GM21619 (cell line): ENCODE measurements around the gene RPUSD3.
"Not testable (repeated sequence)": the region's sequence is repeated elsewhere in the genome, so short reads cannot be mapped to it uniquely, and the experiment has no call there.

ENCODE experiments used
- ATAC-seq: cut with Tn5 transposase; IDR thresholded peaks from one replicate; pipeline ENCODE4 v1.9.1; 2021; ENCODE audit not compliant: unreplicated experiment

Gene RPUSD3

DNA sequence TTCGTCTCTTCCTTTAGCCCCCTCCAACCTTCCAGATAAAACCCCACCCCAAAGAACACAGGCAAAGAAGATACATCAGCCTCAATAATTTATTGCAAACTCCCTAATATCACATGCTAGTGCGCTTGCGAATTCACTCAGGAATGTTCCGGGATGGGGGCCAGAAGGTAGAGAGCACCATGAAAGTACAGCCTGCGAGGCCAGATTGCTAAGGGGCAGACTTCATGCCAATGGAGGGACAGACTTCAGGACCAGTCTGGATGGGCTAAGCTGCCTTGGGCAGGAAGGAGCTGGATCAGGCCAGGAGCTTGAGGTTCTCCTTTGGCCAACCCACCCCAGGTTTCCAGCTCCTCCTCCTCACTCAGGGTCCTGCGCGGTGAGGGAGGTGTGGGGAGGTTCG lies 22.8 kb upstream of the RPUSD3 start:
- ATAC-seq, result no peak

DNA sequence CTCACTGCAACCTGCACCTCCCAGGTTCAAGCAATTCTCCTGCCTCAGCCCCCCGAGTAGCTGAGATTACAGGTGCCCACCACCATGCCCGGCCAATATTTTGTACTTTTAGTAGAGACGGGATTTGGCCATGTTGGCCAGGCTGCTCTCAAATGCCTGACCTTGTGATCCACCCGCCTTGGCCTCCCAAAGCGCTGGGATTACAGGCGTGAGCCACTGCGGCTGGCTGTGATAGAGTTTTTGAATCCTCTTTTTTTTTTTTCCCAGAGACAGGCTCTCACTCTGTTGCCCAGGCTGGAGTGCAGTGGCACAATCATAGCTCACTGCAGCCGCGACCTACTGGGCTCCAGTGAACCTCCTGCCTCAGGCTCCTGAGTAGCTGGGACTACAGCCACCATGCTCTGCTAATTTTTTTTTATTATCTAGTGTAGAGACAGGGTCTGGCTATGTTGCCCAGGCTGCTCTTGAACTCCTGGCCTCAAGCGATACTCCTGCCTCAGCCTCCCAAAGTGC lies 21.4 kb upstream of the RPUSD3 start:
- ATAC-seq, result not testable (repeated sequence)

DNA sequence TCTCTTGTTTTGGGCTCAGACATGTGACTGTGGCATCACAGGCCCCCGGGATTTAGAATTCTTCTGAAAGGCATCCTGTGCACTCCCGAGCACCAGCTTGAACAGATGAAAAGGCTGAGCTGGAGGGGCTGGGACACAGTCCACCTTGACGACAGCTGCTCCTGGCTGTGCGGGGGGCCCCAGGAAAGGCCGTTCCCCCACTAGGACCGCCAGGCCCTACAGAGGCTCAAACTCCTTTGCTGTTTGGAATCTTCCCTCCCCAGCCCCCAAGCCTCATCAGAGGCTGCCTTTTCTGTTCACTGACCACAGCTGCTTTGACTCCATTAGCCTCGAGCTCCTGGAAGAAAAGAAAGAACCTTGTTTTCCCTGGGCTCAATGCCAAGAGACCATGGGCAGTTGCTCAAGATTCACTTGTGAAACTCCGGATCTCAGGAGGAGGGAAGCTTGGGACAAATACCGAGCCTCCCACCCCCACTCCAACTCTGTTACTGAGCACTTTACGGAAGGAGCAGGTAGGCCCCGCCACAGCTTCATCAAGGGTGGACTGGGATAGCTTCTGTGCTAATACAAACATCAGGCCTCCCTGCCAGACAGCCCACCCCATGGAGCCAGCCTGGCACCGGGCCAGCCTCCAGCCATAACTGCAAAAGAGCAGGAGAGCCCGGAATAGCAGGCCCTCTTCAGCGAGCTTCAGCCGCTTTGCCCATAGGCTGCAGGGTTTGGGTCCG lies 20.6 kb upstream of the RPUSD3 start:
- no peak for ATAC-seq

DNA sequence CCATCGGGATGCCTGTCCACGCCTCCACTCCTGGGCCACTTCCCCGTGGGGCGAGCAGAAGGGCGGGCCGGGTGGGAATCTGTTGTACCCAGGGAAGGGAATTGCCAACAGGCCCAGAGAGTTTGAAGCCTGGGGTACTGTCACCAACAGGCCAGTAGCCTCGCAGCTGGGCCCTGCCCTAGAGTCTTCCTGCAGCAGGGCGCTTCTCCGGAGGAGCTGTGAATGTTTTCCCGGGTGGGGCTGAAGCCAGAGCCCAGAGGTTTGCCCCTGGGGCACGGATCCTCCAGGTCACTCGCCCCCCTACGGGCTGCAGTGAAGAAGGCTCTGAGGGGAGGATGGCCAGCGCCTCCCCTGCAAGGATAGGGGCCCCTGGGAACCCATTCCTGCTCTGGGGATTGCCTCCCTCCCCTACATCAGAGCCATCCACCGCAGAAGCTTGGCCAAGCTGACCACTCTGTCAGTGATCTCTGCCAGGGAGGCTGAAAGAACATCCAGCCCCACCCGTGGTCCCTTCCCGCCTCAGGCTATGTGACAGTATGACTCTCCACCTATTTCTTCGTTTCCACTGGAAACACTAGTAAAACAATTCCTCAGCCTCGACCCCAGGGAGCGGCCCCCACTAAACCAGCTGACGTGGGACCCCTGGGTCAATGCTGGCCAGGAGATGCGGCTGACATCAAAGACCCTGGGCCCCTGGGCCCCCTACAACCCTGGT lies 19.4 kb upstream of the RPUSD3 start:
- no peak for ATAC-seq

DNA sequence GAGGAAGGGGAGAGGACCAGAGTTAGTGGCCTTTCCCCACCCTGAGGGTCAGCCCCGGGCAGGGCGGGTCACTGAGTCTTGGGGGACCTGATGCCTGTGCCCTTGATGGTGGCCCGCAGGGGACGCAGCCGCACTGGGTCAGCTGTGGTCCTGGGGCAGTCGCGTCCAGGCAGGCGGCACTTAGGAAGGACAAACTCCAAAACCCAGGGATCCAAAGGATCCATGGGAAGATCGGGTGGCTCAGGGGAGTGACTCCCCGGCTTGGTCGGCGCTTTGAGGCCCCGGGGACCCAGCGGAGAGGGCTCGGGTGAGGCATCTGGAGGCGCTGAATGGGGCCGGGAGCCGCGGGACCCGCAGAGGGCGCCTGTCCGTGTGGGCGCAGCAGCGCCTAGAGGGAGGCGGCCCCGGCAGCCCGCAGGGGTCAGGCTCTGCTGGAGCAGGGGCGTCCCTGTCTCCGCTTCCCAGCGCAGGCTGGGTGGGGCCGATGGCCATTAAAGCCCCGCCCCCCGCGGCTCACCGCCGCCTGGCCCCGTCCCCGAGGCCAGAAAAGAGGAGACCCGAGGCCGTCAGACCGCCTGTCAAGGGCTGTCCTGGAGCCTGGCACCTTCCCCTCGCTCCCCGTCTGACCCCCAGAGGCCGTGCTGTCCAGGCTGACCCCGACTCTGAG lies 18.7 kb upstream of the RPUSD3 start:
- no peak for ATAC-seq

DNA sequence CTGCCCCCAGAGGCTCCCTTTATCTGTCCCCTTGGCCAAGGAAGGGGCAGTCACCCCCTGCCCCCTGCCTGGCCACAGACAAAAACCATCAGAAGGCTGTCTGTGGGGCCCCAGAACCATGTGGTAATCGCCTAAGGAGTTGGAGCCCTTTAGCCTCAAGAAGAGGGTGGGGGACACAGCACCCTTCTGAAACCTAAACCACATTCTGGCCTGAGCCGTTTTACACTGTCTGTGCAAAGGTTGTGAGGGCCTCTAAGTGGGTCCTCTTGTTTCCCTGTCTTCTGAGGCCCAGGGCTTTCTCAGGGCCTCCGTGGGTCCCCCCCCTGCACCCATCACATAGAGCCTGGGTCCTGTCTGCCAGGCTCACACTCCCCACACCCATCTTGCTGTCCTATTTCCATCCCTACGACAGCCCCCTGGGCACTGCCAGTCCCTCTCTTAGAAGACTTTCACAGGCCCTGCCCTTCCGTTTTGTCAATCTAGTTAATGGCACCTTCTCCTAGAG lies 17.9 kb upstream of the RPUSD3 start:
- ATAC-seq, result no peak

DNA sequence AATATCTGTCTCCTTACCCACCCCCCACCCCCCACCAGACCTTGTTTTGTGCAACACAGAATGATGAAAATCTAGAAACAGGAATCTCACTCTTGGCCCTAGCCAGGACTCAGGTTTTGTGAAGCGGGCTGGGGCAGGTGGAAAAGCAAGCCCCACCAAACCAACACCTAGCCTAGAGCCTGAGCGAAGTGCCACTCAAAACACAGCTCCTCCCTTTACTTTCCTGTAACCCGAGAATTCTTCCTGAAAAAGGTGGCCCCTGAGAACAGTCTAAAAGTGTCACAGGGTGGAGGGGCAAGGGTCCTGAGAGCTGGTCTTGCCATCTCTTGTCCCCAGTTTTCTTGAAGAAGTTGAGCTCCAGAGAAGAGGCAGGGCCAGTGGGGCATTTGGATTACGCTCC lies 17.4 kb upstream of the RPUSD3 start:
- no peak for ATAC-seq

DNA sequence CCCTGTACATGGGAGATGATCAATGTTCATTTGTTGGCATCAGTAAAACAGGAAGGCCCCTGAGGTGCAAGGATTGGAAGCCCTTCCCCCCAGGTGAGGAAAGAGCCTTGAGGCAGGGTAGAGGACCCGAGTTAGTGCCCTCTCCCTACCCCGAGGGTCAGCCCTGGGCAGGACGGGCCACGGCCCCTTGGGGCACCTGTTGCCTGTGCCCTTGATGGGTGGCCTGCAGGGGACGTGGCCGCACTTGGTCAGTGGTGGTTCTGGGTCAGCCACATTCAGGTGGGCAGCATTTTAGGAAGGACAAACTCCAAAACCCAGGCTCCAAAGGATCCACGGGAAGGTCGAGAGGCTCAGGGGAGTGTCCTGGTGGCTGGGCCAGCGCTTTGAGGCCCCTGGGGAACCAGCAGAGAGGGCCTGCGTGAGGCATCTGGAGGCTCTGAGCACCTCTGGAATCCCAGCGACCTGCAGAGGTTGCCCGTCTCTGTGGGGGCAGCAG lies 15.8 kb upstream of the RPUSD3 start:
- no peak for ATAC-seq

DNA sequence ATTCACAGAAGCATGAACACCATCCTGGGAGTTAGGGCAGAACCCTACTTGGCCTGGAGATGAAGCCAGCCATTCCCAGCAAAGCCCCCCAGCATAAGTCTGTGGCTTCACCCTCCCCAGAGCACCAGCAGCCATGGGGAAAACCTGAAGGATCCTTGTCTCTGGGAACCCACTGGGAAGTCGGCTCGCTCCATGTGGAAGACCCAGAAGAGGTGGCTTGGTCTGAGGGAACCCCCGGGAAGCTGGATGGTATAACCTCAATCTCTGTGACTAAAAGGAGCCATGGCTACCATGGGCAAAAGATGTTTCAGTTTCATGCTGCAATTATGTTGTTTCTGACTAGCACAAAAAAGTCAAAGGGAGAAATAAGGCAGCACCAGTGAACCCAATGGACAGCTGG lies 11.8 kb upstream of the RPUSD3 start:
- no peak for ATAC-seq

DNA sequence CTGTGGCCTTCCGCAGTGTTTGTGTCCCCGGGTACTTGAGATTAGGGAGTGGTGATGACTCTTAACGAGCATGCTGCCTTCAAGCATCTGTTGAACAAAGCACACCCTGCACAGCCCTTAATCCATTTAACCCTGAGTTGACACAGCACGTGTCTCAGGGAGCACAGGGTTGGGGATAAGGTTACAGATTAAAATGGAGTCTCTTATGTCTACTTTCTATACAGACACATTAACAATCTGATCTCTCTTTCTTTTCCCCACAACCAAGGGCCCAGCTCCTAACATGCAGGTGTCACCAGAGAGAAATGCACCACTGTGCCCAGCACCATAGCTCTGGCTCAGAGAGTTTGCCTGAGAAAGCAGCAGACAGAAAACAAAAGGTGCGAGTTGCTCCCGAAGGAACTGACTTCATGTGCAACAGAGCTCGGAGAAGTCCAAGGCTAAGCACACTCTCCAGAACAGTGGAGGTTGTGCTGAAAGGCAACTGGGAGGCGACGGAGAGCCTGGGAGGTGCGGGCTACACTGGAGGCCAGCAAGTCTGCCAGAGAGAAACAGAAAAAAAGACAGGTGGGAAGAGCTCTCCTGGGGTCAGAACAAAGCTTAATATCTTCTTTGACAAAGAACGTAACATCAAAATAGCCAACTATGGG lies 10.6 kb upstream of the RPUSD3 start:
- not testable (repeated sequence) for ATAC-seq

DNA sequence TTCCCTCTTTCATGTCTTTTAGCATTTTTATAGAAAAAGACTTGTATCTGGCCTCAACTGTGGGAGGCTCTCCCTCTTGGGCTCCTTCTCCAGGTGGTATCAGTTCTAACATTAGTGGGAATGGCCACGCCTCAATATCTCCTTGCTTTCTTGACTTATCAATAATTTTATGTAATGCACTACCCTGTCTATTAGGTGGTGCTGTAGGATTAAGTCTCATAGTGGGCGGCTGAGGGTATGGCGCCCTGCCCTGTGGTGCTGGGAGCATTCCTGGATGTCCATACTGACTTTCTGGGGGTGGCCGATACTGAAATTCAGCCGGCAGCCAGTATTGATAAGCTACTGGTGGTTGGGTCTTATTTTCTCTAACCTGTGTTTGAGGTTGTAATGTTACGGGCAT lies 8.7 kb upstream of the RPUSD3 start:
- ATAC-seq, result no peak

DNA sequence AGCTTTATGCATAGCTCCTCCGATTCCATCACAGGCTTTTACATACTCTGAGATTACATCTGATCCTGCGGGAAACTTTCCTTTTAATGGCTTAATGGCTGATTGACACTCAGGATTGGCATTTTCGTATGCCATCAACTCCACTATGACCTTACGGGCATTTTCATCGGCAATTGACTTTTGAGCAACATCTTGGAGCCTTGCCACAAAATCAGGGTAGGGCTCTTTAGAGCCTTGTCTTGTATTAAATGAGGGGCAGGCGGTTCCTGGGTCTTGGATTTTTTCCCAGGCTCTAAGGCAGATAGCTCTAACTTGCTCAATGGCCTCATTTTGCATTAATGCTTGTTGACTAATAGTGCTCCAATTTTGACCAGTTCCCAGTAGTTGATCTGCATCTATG lies 8.1 kb upstream of the RPUSD3 start:
- not testable (repeated sequence) for ATAC-seq

DNA sequence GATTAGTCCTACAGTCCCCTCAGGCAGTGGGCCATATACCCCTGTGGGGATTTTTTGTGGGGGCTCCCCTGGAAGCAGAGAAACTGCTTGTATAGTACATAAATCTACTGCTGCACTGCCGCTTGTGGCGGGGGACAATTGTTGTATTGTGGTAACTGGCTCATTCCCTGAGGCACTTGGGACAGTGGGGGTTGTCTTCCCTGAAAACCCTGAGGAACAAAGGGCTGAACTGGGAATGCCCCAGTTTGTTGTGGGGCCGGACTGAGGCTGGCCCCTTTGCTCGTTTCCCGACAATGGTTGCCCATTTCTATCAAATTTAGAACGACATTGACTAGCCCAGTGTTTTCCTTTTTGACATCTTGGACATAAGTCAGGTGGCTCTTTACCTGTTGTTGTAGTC lies 7.6 kb upstream of the RPUSD3 start:
- ATAC-seq, result not testable (repeated sequence)

DNA sequence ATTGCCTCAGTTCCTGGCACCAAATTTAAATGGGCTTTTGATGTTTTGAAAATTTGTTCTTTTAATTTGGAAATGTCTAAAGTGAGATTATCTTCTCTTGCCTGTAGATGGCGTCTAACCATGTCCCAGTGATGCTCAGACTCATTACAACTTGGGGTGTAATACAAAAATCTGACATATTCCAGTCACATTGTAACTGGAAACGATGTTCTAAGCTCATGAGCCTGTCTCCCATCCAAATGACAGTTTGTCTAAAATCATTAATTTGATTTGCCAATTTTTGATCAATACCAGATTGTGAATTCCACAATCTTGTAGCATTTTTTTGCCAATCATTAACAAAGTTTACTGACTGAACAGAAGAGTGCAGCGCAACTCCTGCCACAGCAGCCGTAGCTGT lies 5.1 kb upstream of the RPUSD3 start:
- ATAC-seq, result not testable (repeated sequence)

DNA sequence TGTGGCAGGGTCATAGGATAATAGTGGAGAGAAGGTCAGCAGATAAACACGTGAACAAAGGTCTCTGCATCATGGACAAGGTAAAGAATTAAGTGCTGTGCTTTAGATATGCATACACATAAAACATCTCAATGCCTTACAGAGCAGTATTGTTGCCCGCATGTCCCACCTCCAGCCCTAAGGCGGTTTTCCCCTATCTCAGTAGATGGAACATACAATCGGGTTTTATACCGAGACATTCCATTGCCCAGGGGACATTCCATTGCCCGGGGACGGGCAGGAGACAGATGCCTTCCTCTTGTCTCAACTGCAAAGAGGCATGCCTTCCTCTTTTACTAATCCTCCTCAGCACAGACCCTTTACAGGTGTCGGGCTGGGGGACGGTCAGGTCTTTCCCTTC lies 4.1 kb upstream of the RPUSD3 start:
- ATAC-seq, result not testable (repeated sequence)

DNA sequence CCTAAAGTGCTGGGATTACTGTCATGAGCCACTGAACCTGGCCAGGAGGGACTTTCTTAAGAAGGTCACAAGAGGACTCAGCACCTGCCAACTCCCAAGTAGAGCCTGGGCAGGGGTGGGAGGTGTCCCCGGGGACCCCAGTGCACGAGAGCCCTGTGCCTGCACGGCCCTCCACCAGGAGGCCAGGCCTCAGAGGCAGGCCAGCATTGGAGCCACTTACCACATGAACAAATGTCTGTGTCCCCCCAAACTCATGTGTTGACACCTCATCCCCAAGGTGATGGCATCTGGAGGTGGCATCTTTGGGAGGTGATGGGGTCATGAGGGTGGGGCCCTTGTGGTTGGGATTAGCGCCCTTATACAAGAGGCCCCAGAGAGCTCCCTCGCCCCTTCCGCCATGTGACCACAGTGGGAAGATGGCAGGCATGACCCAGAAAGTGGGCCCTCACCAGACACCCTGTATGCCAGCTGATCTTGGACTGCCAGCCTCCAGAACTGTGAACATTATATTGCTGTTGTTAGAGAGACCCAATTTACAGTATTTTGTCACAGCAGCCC lies 3.2 kb upstream of the RPUSD3 start:
- no peak for ATAC-seq

DNA sequence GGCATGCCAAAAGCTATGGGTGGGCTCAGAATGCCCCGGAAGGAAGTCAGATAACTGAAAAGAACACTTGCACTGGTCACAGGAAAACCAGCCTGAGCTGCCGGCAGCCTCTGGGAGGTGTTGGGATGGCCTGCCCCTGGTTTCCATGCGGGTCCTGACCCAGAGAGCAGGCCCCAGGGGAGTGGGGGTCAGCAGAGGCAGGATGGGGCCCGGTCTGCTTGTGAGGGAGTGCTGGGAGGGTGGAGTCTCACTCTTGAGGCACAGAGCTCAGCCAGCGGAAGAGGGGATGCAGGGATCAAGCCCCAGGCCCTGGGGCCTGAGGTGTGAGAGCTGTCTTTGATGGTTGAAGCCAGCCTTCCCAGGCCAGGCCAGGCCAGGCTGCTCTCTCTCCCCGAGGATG lies 2.4 kb upstream of the RPUSD3 start:
- ATAC-seq, result no peak

DNA sequence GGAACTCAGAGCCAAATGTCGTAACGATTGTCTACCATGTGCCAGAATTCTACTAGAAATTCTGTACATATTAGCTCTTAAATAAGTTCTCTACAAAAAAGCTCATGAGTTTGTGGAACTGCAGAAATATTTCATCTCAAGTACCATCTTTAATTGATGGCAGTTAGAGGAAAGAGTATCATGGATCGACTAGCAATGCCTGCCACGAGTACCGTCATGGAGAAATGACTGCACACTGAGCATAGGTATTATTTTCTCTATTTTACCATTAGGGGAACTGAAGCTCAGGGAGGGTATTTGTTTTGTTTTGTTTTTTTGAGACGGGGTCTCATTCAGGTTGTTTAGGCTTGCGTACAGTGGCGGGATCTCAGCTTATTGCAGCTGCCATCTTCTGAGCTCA lies 2.8 kb downstream of the RPUSD3 start:
- no peak for ATAC-seq

DNA sequence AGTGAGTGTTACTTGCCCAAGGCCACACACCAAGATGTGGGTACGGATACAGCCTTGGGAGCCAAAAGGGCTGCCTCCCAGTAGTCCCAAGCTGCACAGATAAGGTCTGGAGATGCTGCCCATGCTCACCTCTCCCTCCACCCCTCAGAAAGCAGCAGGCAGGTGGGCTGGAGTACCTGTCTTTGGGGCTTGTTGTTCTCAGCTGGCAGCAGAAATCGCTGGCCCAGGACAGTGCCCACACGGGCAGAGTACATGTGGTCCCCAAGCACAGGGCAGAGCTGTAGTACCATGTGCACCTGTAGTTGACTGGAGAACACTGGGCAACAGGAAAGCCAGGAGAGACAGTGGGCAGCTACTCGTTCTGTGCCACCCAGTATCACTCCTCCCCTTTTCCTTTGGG lies 5.0 kb downstream of the RPUSD3 start:
- no peak for ATAC-seq

DNA sequence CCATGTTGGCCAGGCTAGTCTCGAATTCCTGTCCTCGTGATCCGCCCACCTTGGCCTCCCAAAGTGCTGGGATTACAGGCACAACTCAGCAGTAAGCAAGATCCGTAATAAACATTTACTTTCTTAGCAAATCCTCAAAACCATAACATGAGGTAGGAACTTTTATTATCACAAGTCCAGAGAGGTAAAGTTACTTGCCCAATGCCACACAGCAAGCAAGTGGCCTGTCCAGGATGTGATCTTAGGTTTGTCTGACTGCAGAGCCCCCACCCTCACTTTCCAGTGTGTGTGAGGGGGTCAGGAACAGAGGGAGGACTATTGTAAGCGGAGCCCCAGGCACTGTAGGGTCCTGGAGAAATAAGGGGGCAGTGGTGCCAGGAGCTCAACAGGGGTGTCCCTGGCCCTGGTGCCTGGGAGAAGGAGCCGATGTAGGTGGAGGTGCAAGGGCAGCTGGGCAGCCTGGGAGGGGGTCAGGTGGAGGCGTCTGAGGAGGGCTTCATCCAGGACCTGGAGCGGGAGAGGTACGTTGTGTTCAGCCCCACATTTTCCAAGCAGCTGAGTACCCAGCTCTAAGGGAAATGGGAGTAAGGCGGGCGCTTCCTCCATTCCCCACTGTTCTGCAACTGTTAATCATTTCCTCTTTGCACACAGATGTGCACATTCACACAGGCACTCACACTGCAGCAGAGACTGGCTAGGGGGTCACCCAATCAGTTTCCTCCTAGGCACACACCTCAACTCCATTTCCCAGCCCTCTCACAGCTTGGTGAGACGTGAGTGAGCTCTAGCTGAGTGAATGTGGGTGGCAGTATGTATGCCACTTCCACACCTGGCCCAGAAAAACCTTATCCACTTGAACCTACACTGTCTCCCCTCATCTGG lies 5.9 kb downstream of the RPUSD3 start:
- ATAC-seq, result no peak
